GM23338 (cell line): Measurements from ENCODE around the gene RIT1. TPM values are rescaled to one million over a fixed set of nuclear protein-coding genes. Genes with fewer than 3 reads are reported as not detected.

Source experiments
- ATAC-seq: fragments of 200-7000 bp; cut with Tn5 transposase; 3 replicates; pipeline ENCODE4 v1.9.1; 2020
- DNase-seq: peaks from one replicate; pipeline ENCODE4 v3.0.0-alpha.2; 2015; ENCODE audit warnings: low spot score
- H2AFZ ChIP-seq: fragments of 200-600 bp; sonication (generic); 2 replicates; pipeline ENCODE4 v1.8.0; 2016; ENCODE audit warnings: antibody characterized with exemption, mild to moderate bottlenecking, moderate library complexity
- H3F3A ChIP-seq: fragments of 200-600 bp; sonication (generic); replicated peaks from 2 replicates; pipeline ENCODE4 v1.8.0; 2017; ENCODE audit warnings: antibody characterized with exemption, mixed run types, low read depth
- H3K27ac ChIP-seq: fragments of 200-600 bp; sonication (generic); 2 replicates; pipeline ENCODE4 v1.6.1; 2016; ENCODE audit warnings: low read depth
- H3K27me3 ChIP-seq: fragments of 200-600 bp; sonication (generic); 2 replicates; pipeline ENCODE4 v1.8.0; 2016; ENCODE audit warnings: mild to moderate bottlenecking, mixed run types, moderate library complexity; ENCODE audit not compliant: insufficient read depth
- H3K36me3 ChIP-seq: fragments of 200-600 bp; sonication (generic); 2 replicates; pipeline ENCODE4 v1.8.0; 2016; ENCODE audit warnings: mild to moderate bottlenecking; ENCODE audit not compliant: insufficient read depth
- H3K4me1 ChIP-seq: fragments of 200-600 bp; sonication (generic); 2 replicates; pipeline ENCODE4 v1.8.0; 2016; ENCODE audit warnings: mild to moderate bottlenecking, moderate library complexity; ENCODE audit not compliant: insufficient read depth
- H3K4me2 ChIP-seq: fragments of 200-600 bp; sonication (generic); 2 replicates; pipeline ENCODE4 v1.7.1; 2017; ENCODE audit warnings: mixed run types
- H3K4me3 ChIP-seq: fragments of 200-600 bp; sonication (generic); 2 replicates; pipeline ENCODE4 v1.6.1; 2016; ENCODE audit warnings: mixed run types
- H3K79me2 ChIP-seq: fragments of 200-600 bp; sonication (generic); replicated peaks from 2 replicates; pipeline ENCODE4 v1.8.0; 2017; ENCODE audit warnings: mild to moderate bottlenecking; ENCODE audit not compliant: insufficient read depth
- H3K9me2 ChIP-seq: fragments of 200-600 bp; sonication (generic); 2 replicates; pipeline ENCODE4 v1.8.0; 2017; ENCODE audit not compliant: insufficient read depth
- H4K20me1 ChIP-seq: fragments of 200-600 bp; sonication (generic); replicated peaks from 2 replicates; pipeline ENCODE4 v1.8.0; 2017; ENCODE audit warnings: mild to moderate bottlenecking; ENCODE audit not compliant: insufficient read depth
- H3K27ac Mint-ChIP-seq: 2 replicates; pipeline ENCODE4 v1.8.0; 2020; ENCODE audit warnings: inconsistent platforms, mild to moderate bottlenecking, moderate library complexity, mixed read lengths
- H3K27me3 Mint-ChIP-seq: 3 replicates; pipeline ENCODE4 v1.8.0; 2022; ENCODE audit warnings: low read depth, mild to moderate bottlenecking, moderate library complexity, mixed read lengths, inconsistent platforms; ENCODE audit not compliant: insufficient read depth, poor library complexity
- H3K36me3 Mint-ChIP-seq: 3 replicates; pipeline ENCODE4 v1.8.0; 2021; ENCODE audit warnings: low read depth, mild to moderate bottlenecking, inconsistent platforms, moderate library complexity, mixed read lengths
- H3K4me1 Mint-ChIP-seq: 3 replicates; pipeline ENCODE4 v1.8.0; 2020; ENCODE audit warnings: mild to moderate bottlenecking, inconsistent platforms, mixed read lengths
- H3K4me3 Mint-ChIP-seq: 3 replicates; pipeline ENCODE4 v1.8.0; 2021; ENCODE audit warnings: moderate library complexity, mild to moderate bottlenecking, inconsistent platforms, mixed read lengths
- H3K9me3 Mint-ChIP-seq: 3 replicates; pipeline ENCODE4 v1.8.0; 2020; ENCODE audit warnings: moderate library complexity, mild to moderate bottlenecking, inconsistent platforms, mixed read lengths
- CTCF ChIP-seq, 2 experiments: fragments of 200-600 bp in 1 of 2; sonication (generic) in 1 of 2; conservative IDR thresholded peaks; 2 replicates each; pipeline versions ENCODE4 v1.5.1 to v1.6.1; 2016 to 2017; ENCODE audit warnings: antibody characterized with exemption in 2 of 2, low read depth in 2 of 2, mild to moderate bottlenecking in 2 of 2, moderate library complexity in 1 of 2
- EZH2phosphoT487 ChIP-seq: fragments of 200-600 bp; sonication (generic); IDR thresholded peaks from one replicate; pipeline ENCODE4 v1.8.1; 2018; ENCODE audit warnings: antibody characterized with exemption; ENCODE audit not compliant: unreplicated experiment
- JUNB ChIP-seq: IDR thresholded peaks from one replicate; pipeline ENCODE4 v1.6.1; 2016; ENCODE audit warnings: antibody characterized with exemption; ENCODE audit not compliant: unreplicated experiment
- POLR2AphosphoS5 ChIP-seq: IDR thresholded peaks from 2 replicates; pipeline ENCODE4 v1.6.1; 2016; ENCODE audit warnings: antibody characterized with exemption, low read depth
- REST ChIP-seq: IDR thresholded peaks from one replicate; pipeline ENCODE4 v1.6.1; 2018; ENCODE audit warnings: antibody characterized with exemption; ENCODE audit not compliant: unreplicated experiment
- STAT1 ChIP-seq: IDR thresholded peaks from one replicate; pipeline ENCODE4 v1.6.1; 2016; ENCODE audit warnings: antibody characterized with exemption; ENCODE audit not compliant: unreplicated experiment
- ZNF114 ChIP-seq: fragments of 250-450 bp; sonication (Bioruptor Pico); IDR thresholded peaks from 2 replicates; pipeline ENCODE4 v1.5.0; 2020; ENCODE audit warnings: mild to moderate bottlenecking, moderate library complexity
- ZNF331 ChIP-seq: fragments of 250-450 bp; sonication (Bioruptor Pico); IDR thresholded peaks from 2 replicates; pipeline ENCODE4 v1.5.0; 2020; ENCODE audit warnings: low read depth, mild to moderate bottlenecking, moderate library complexity
- ZNF462 ChIP-seq: fragments of 250-450 bp; sonication (Bioruptor Pico); IDR thresholded peaks from 2 replicates; pipeline ENCODE4 v1.5.0; 2020; ENCODE audit warnings: mild to moderate bottlenecking, moderate library complexity
- polyA plus RNA-seq: library from polyadenylated mRNA; unstranded; fragments of >200 nt; fragmentation: Nextera tagmentation; extraction: Ambion mirVana; gene quantifications from 2 replicates; pipeline ENCODE4 v1.2.1, GENCODE V29; 2016
- total RNA-seq: library from RNA; depleted of rRNA; stranded (reverse); fragments of >200 nt; shearing (Covaris generic); gene quantifications from 2 replicates; pipeline ENCODE4 v1.2.3, GENCODE V29; 2014

RIT1 gene
- total and polyA plus RNA-seq, 2 experiments from 2014 or later, result 21.5 to 24.4 TPM

- Mint-ChIP-seq H3K36me3 (peaks cover 26% of the 10 kb centered on the region), H3K4me1 (peaks cover 7% of the 10 kb centered on the region; the same call in 2 of the 3 replicates), H3K27ac (no peak overlapping the region), H3K9me3 (no peaks in the 10 kb centered on the region), H3K4me3 (peak overlapping the region; percentile 49), H3K27me3 (peaks cover 6% of the 10 kb centered on the region)
- Histone ChIP-seq H3K79me2 (peaks cover 62% of the 10 kb centered on the region), H3F3A (peaks cover 16% of the 10 kb centered on the region), H3K27ac (0 out of 2 replicates have a peak overlapping the region, but pooled peaks have one; percentile 61), H3K4me1 (peaks cover 16% of the 10 kb centered on the region), H4K20me1 (peaks cover 46% of the 10 kb centered on the region), H3K4me3 (0 out of 2 replicates have a peak overlapping the region, but pooled peaks have one; percentile 13), H2AFZ (no peak overlapping the region), H3K27me3 (no peaks in the 10 kb centered on the region), H3K9me2 (no peaks in the 10 kb centered on the region), H3K36me3 (peaks cover 58% of the 10 kb centered on the region), H3K4me2 (peak overlapping the region; percentile 94)
- DNase-seq, result no peak
- TF ChIP-seq POLR2AphosphoS5, result no peak
- no peak for TF ChIP-seq EZH2phosphoT487
- TF ChIP-seq ZNF114 (CRISPR knock-in tag), result no peak
- no peak for ATAC-seq
These were observed 20.9 kb upstream of the RIT1 start for GRCh38 chr1:155932081-155932480.

GRCh38 chr1:155931332-155932038, 20.3 kb upstream of the RIT1 start:
- ATAC-seq (no peak), DNase-seq (no peak)
- Histone ChIP-seq H3K4me3 (0 out of 2 replicates have a peak overlapping the region, but pooled peaks have one; percentile 13), H3F3A (peaks cover 22% of the 10 kb centered on the region), H3K27me3 (no peaks in the 10 kb centered on the region), H3K79me2 (peaks cover 68% of the 10 kb centered on the region), H3K36me3 (peaks cover 64% of the 10 kb centered on the region), H3K27ac (no peak overlapping the region), H3K4me2 (peak overlapping the region; percentile 94), H2AFZ (no peak overlapping the region), H3K4me1 (peaks cover 16% of the 10 kb centered on the region), H4K20me1 (peaks cover 52% of the 10 kb centered on the region), H3K9me2 (no peaks in the 10 kb centered on the region)
- H3K4me3 Mint-ChIP-seq, result peak overlapping the region; percentile 49
- no peaks in the 10 kb centered on the region for H3K9me3 Mint-ChIP-seq
- peaks cover 7% of the 10 kb centered on the region for H3K27me3 Mint-ChIP-seq
- peaks cover 32% of the 10 kb centered on the region for H3K36me3 Mint-ChIP-seq
- peaks cover 7% of the 10 kb centered on the region; the same call in 2 of the 3 replicates for H3K4me1 Mint-ChIP-seq
- H3K27ac Mint-ChIP-seq, result no peak overlapping the region
- TF ChIP-seq ZNF114 (CRISPR knock-in tag) (no peak), STAT1 (no peak), ZNF462 (CRISPR knock-in tag) (no peak), CTCF (conservative IDR thresholded peaks at IDR 0.05; ENCODE audit: low read depth in 2 of 2) (no peak), POLR2AphosphoS5 (no peak), ZNF331 (no peak), REST (no peak), JUNB (no peak)
